NCI-H2171 treated with DMSO at 0.1 percent for 48 hours (cell line): Measurements from ENCODE around the gene SDK1.
A peak's percentile ranks its signal among the peaks of the same experiment; 100 is the strongest.
"Not testable (repeated sequence)": the region's sequence is repeated elsewhere in the genome, so short reads cannot be mapped to it uniquely, and the experiment has no call there.

Experiments used
- DNase-seq: peaks from one replicate; lab custom pipeline; 2025; lab: John Stamatoyannopoulos, UW

SDK1 gene

GRCh38 chr7:4227105-4228010 lies 926.3 kb downstream of the SDK1 start:
- peak; percentile 94 for DNase-seq

DNA sequence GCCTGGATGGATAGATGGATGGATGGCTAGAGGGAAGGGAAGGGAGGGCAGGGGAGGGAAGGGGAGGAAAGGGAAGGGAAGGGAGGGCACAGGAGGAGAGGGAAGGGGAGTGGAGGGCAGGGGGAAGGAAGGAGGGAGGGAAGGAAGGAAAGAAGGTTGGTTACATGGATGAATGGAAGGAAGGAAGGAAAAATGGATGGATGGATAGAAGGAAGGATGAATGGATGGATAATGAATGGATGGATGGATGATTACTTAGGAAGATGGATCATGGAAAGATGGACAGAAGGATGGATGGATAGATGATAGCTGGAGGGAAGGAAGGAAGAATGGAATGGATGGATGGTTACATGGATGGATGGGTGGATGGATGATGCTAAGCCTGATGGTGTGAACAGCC lies 929.3 kb downstream of the SDK1 start:
- no peak for DNase-seq

- DNase-seq = no peak
These were observed 932.1 kb downstream of the SDK1 start for GRCh38 chr7:4233146-4233545.

DNA sequence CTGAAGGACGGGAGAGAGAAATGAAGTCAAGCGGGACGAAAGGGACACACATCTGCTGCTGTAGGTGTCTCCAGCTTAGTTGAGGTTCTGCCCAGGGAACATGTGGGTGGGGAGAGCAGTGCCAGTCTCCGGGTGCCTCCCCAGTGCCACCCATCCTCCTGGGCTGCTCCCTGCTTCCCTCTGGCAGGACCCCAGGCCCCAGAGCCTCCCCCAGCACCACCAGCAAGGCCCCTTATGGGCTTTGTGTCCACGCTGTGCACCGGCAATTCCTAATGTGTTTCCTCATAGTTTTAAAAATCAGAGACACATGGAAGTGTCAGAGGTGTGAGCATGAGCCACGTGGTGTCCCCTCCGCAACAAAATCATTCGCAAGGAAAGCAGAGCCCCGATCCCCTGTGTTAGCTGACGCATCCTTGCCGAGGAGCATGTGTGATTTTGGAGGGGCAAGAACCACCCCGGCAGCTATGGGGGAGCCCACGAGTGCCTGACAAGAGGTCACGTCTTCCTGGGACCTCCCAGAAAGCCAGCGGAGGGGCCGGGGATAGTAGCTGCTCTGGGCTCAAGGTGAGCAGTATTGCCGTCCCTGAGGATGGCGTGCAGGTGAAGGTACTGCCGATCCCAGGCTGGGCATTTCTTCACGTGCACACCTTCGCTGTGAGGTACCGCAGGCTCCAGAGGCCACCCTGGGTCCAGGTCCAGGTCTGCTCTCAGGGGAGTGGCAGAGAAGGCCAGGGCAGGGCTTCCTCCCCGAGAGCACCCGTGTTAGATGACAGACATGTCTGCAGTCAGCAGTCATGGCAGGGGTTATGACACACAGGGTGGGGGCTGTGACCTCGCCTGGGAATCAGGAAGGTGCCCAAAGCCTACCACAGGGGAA lies 932.8 kb downstream of the SDK1 start:
- no peak for DNase-seq

DNA sequence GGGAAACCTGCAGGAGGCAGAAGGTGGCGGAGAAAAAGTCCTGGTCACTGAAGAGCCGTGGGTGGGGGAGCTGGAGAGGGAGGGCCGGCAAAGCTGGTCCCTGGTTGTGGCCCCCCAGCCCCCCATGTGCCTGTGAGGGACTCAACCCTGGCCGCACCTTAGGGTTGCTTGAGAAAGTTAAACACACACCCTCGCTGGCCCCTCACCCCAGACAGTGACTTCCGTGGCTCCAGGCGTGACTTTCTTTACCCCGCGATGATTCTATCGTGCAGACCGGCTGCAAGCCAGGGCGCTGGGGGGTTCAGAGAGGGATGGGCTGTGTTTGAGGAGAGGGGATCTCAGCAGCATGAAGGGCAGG lies 933.4 kb downstream of the SDK1 start:
- DNase-seq = no peak

GRCh38 chr7:4234886-4235285 lies 933.8 kb downstream of the SDK1 start:
- no peak for DNase-seq

- no peak for DNase-seq
These were observed 934.5 kb downstream of the SDK1 start for GRCh38 chr7:4235596-4235995.

DNA sequence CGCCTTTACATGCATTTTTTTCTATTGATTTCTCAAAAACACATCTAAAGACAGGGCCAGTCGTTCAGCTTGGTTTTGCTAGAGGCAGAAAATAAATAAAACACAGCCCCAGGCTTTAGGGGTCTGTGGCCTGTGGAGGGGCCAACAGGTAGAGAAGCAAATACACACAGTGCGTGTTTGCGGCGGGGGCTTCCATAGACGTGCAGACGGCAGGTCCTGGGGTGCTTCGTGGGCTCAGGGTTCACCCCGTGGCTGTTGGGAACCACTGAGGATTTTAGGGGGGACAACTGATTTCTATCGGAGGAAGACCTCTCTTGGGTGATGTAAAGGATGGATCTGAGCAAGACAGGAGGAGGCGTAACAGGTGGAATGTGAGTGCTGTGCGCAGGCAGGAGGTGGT lies 935.3 kb downstream of the SDK1 start:
- no peak for DNase-seq

DNA sequence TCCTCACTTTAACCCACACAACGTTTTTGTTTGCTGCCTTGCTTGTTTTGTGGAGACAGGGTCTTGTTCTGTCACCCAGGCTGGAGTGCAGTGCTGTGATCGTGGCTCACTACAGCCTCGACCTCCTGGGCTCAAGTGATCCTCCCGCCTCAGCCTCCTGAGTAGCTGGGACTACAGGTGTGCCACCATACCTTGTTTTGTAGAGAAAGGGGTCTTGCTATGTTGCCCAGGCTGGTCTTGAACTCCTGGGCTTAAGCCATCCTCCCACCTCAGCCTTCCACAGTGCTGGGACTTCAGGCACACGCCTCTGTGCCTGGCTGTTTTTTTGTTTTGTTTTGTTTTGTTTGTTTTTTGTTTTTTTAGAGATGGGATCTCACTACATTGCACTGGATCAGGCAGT lies 935.8 kb downstream of the SDK1 start:
- DNase-seq = not testable (repeated sequence)

DNA sequence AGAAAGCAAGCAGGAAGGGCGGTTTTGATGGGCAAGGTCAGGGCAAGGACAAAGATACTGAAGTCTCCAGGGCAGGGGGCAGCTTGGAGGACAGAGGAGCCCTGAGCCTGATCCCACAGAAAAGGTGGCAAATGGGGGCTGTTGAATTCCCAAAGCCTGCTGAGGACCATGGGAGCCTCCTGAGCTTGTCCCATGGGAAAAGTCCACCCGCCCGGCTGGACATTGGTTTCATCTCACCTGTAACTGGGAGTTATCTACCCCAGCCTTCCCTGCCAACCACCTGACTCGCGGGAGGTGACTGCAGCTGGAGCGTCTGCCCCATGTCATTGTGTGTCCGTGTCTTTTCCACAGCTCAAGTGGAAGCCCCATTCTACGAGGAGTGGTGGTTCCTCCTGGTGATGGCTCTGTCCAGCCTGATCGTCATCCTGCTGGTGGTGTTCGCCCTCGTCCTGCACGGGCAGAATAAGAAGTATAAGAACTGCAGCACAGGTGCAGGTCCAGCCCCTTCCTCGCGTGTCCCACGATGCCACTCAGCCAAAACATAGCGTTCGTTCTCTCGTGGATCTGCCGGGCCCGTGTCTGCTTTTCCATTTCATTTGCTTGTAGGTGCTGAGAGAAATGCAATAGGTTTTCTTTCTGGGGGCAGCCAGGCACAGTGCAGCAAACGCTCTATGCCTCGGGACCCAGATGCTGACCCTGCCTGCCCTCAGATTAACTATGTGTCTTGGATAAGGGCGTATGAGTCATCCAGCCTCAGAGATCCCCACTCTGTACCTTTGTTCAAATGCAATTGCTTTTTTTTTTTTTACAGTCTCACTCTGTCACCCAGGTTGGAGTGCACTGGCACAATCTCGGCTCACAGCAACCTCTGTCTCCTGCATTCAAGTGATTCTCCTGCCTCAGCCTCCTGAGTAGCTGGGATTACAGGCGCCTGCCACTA lies 936.5 kb downstream of the SDK1 start:
- DNase-seq = no peak

DNA sequence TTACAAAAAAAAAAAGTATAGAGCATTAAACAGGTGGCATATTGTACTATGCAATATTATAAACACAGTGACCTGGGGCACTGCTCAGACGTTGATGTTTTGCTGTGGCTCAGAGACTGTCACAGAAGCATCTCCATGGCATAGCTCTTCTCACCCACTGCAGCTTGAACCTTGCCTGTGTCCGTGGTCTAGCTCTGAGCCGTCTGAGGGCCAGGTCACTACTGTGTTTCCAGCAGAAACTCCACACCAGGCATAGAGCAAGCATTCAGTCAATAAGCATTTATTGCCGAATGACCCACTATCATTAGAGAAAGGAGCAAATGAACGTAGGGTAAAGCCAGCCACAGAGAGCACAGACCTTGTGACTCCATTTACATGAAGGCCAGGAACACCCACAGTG lies 937.8 kb downstream of the SDK1 start:
- DNase-seq = no peak

DNA sequence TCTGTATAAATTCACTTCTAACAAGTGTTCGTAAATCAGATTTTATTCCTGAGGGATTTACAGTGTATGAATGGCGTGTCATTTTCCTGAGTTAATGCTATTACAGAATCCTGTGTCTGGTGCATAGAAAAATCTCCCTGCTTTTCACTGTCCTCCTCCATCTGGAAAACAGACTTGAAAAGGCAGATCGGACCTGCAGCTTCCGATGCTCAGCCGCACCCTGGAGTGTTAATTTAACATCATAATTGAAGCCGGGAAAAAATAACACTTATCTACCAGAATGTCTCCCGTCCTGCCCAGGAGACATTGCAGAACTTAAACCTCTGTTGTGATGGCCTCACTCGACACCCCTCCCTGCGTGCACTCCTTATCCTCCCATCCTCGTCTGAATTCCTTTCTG lies 939.0 kb downstream of the SDK1 start:
- no peak for DNase-seq

GRCh38 chr7:4240520-4241303 lies 939.7 kb downstream of the SDK1 start:
- no peak for DNase-seq

- no peak for DNase-seq
These were observed 940.2 kb downstream of the SDK1 start for GRCh38 chr7:4241304-4241612.

- no peak for DNase-seq
These were observed 940.7 kb downstream of the SDK1 start for GRCh38 chr7:4241791-4242190.

- DNase-seq = no peak
These were observed 941.7 kb downstream of the SDK1 start for GRCh38 chr7:4242706-4243105.

GRCh38 chr7:4244041-4244440 lies 943.0 kb downstream of the SDK1 start:
- DNase-seq = no peak

- no peak for DNase-seq
These were observed 943.6 kb downstream of the SDK1 start for GRCh38 chr7:4244635-4245034.

- no peak for DNase-seq
These were observed 944.2 kb downstream of the SDK1 start for GRCh38 chr7:4245135-4245865.

- no peak for DNase-seq
These were observed 944.9 kb downstream of the SDK1 start for GRCh38 chr7:4245866-4246470.
